KMS-11 (cell line): ENCODE data around the gene OR56A3.
"Not testable (repeated sequence)": the region's sequence is repeated elsewhere in the genome, so short reads cannot be mapped to it uniquely, and the experiment has no call there.

ENCODE experiments used
- H2AFZ ChIP-seq: fragments of 200-600 bp; sonication (generic); 2 replicates; pipeline ENCODE4 v1.6.1; 2016; ENCODE audit warnings: antibody characterized with exemption, mixed run types, low read depth
- H3K27ac ChIP-seq: fragments of 200-600 bp; sonication (generic); 2 replicates; pipeline ENCODE4 v1.6.1; 2016; ENCODE audit warnings: mild to moderate bottlenecking, mixed run types
- H3K27me3 ChIP-seq: fragments of 200-600 bp; sonication (generic); 2 replicates; pipeline ENCODE4 v1.6.1; 2017; ENCODE audit warnings: mild to moderate bottlenecking, low read depth, mixed run types, moderate library complexity; ENCODE audit not compliant: insufficient read depth
- H3K36me3 ChIP-seq: fragments of 200-600 bp; sonication (generic); 2 replicates; pipeline ENCODE4 v1.6.1; 2017; ENCODE audit warnings: mild to moderate bottlenecking, mixed run types; ENCODE audit not compliant: insufficient read depth
- H3K4me1 ChIP-seq: fragments of 200-600 bp; sonication (generic); 2 replicates; pipeline ENCODE4 v1.6.1; 2016; ENCODE audit warnings: mild to moderate bottlenecking, low read depth, mixed run types; ENCODE audit not compliant: poor library complexity, severe bottlenecking
- H3K4me2 ChIP-seq: fragments of 200-600 bp; sonication (generic); 2 replicates; pipeline ENCODE4 v1.7.0; 2016; ENCODE audit warnings: mild to moderate bottlenecking, mixed run types
- H3K4me3 ChIP-seq: fragments of 200-600 bp; sonication (generic); IDR thresholded peaks from 2 replicates; pipeline ENCODE4 v1.6.1; 2017; ENCODE audit warnings: low read depth, low read length, mixed read lengths; ENCODE audit not compliant: insufficient read depth
- H3K79me2 ChIP-seq: fragments of 200-600 bp; sonication (generic); 2 replicates; pipeline ENCODE4 v1.6.1; 2016; ENCODE audit warnings: low read depth, mixed run types; ENCODE audit not compliant: insufficient read depth
- H3K9ac ChIP-seq: fragments of 200-600 bp; sonication (generic); 2 replicates; pipeline ENCODE4 v1.6.1; 2016; ENCODE audit warnings: mild to moderate bottlenecking, mixed run types
- H4K20me1 ChIP-seq: fragments of 200-600 bp; sonication (generic); 2 replicates; pipeline ENCODE4 v1.6.1; 2016; ENCODE audit warnings: mild to moderate bottlenecking, mixed run types; ENCODE audit not compliant: insufficient read depth
- CTCF ChIP-seq: fragments of 200-600 bp; sonication (generic); conservative IDR thresholded peaks from 2 replicates; pipeline ENCODE4 v1.6.1; 2017; ENCODE audit warnings: low read depth, mild to moderate bottlenecking, antibody characterized with exemption, low read length, moderate library complexity, mixed read lengths

Gene OR56A3

GRCh38 chr11:5940748-5941147 is 1.3 kb upstream of the OR56A3 start:
- no peak for TF ChIP-seq CTCF
- Histone ChIP-seq H3K4me2 (no peak overlapping the region), H2AFZ (no peak overlapping the region), H3K4me1 (no peaks in the 10 kb centered on the region), H3K4me3 (no peak overlapping the region), H4K20me1 (no peaks in the 10 kb centered on the region), H3K9ac (no peak overlapping the region), H3K27ac (no peak overlapping the region), H3K79me2 (no peaks in the 10 kb centered on the region), H3K27me3 (no peaks in the 10 kb centered on the region), H3K36me3 (no peaks in the 10 kb centered on the region)

DNA sequence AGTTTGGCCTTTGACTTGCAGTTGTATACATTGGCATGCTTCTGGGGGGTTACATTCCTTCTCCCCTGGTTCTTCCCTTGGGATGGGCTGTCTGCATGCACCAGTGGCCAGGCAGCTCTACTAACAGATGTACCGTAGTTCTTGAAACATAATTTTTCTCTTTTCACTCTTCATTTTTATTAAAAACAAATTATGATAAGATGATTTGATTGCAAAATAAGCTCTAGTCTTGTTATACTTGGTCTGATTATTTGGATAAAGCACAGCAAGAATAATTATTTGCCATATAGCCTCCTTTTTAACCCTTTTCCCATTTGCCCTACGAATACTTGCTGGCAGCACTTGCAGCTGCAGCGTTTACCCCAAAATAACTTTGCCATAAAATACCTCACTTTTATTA is 13.5 kb downstream of the OR56A3 start:
- Histone ChIP-seq H4K20me1 (no peaks in the 10 kb centered on the region), H3K27ac (no peak overlapping the region), H3K79me2 (no peaks in the 10 kb centered on the region), H3K4me3 (no peak overlapping the region), H3K4me1 (no peaks in the 10 kb centered on the region), H3K4me2 (no peak overlapping the region), H3K36me3 (no peaks in the 10 kb centered on the region), H3K27me3 (no peaks in the 10 kb centered on the region), H3K9ac (no peak overlapping the region), H2AFZ (no peak overlapping the region)
- no peak for TF ChIP-seq CTCF

DNA sequence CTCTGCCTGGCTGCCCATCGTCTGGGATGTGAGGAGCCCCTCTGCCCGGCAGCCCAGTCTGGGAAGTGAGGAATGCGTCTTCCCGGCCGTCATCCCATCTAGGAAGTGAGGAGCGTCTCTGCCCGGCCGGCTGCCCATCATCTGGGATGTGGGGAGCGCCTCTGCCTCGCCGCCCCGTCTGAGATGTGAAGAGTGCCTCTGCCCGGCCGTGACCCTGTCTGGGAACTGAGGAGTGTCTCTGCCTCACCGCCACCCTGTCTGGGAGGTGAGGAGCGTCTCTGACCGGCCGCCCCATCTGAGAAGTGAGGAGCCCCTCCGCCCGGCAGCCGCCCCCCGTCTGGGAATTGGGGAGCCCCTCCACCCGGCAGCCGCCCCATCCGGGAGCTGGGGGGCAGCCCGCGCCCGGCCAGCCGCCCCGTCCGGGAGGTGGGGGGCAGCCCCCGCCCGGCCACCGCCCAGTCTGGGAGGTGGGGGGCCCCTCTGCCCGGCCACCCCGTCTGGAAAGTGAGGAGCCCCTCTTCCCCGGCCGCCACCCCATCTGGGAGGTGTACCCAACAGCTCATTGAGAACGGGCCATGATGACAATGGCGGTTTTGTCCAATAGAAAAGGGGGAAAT is 18.8 kb downstream of the OR56A3 start:
- not testable (repeated sequence) for H3K4me2 ChIP-seq, H4K20me1 ChIP-seq, H3K4me1 ChIP-seq, H3K9ac ChIP-seq, H3K79me2 ChIP-seq, H3K36me3 ChIP-seq, H3K27ac ChIP-seq, H2AFZ ChIP-seq, H3K4me3 ChIP-seq, H3K27me3 ChIP-seq

GRCh38 chr11:5966958-5967357 is 24.9 kb downstream of the OR56A3 start:
- Histone ChIP-seq H3K4me3 (no peak overlapping the region), H3K4me1 (no peaks in the 10 kb centered on the region), H4K20me1 (no peaks in the 10 kb centered on the region), H3K4me2 (no peak overlapping the region), H2AFZ (no peak overlapping the region), H3K9ac (no peak overlapping the region), H3K36me3 (no peaks in the 10 kb centered on the region), H3K27ac (no peak overlapping the region), H3K79me2 (no peaks in the 10 kb centered on the region), H3K27me3 (no peaks in the 10 kb centered on the region)
- TF ChIP-seq CTCF: no peak

GRCh38 chr11:5967708-5968107 is 25.7 kb downstream of the OR56A3 start:
- no peak for TF ChIP-seq CTCF
- H3K27me3 ChIP-seq: no peaks in the 10 kb centered on the region
- H3K4me2 ChIP-seq: no peak overlapping the region
- H3K36me3 ChIP-seq: no peaks in the 10 kb centered on the region
- no peaks in the 10 kb centered on the region for H4K20me1 ChIP-seq
- H2AFZ ChIP-seq: no peak overlapping the region
- no peak overlapping the region for H3K4me3 ChIP-seq
- no peaks in the 10 kb centered on the region for H3K79me2 ChIP-seq
- peaks cover under 1% of the 10 kb centered on the region for H3K4me1 ChIP-seq
- no peak overlapping the region for H3K9ac ChIP-seq
- H3K27ac ChIP-seq: no peak overlapping the region
